ENCODE data around the gene SCNN1B. TPM values are rescaled to one million over a fixed set of nuclear protein-coding genes. Genes with fewer than 3 reads are reported as not detected.
A peak's percentile ranks its signal among the peaks of the same experiment; 100 is the strongest.

SCNN1B gene
- total RNA-seq, 1 donor from 2014 or later = 50.3 TPM

DNA sequence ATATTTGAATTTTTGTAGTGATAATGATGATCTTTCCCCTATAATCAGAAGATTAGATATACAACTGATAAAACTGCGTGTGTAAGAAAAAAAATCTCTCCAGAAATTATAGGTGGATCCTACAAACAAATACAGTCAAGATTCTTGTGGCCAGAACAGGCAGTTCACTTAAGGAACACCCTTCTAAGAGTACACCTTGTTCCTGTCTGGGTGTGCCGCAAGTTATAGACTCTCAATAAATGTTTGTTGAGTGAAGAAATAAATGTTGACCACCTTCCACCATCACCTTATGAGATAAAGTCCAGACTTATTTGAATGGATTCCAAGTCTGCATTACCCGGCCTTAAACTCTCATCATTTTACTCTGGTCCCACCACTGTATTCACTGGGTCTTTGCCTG, 45.7 kb upstream of the SCNN1B start:
- H3K4me3 ChIP-seq = no peak overlapping the region
- H3K4me1 ChIP-seq = no peaks in the 10 kb centered on the region
- H3K27ac ChIP-seq = no peak overlapping the region
- TF ChIP-seq, protein P1, sequence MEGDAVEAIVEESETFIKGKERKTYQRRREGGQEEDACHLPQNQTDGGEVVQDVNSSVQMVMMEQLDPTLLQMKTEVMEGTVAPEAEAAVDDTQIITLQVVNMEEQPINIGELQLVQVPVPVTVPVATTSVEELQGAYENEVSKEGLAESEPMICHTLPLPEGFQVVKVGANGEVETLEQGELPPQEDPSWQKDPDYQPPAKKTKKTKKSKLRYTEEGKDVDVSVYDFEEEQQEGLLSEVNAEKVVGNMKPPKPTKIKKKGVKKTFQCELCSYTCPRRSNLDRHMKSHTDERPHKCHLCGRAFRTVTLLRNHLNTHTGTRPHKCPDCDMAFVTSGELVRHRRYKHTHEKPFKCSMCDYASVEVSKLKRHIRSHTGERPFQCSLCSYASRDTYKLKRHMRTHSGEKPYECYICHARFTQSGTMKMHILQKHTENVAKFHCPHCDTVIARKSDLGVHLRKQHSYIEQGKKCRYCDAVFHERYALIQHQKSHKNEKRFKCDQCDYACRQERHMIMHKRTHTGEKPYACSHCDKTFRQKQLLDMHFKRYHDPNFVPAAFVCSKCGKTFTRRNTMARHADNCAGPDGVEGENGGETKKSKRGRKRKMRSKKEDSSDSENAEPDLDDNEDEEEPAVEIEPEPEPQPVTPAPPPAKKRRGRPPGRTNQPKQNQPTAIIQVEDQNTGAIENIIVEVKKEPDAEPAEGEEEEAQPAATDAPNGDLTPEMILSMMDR (IDR thresholded peaks at IDR 0.05) = no peak
- intact Hi-C loops (cut with DNase I) = no loop called here
- no peaks in the 10 kb centered on the region for H3K36me3 ChIP-seq
- no peak for DNase-seq
- H3K27me3 ChIP-seq = no peaks in the 10 kb centered on the region
- ATAC-seq = peak; percentile 27
- no peaks in the 10 kb centered on the region for H3K9me3 ChIP-seq

GRCh38 chr16:23257682-23258081, 44.4 kb upstream of the SCNN1B start:
- Histone ChIP-seq H3K27me3 (no peaks in the 10 kb centered on the region), H3K27ac (no peak overlapping the region), H3K4me1 (no peaks in the 10 kb centered on the region), H3K36me3 (no peaks in the 10 kb centered on the region), H3K4me3 (no peak overlapping the region), H3K9me3 (no peaks in the 10 kb centered on the region)
- DNase-seq (no peak), ATAC-seq (no peak)
- intact Hi-C loops (cut with DNase I) = no loop called here
- TF ChIP-seq, protein P1 (IDR thresholded peaks at IDR 0.05) = no peak

DNA sequence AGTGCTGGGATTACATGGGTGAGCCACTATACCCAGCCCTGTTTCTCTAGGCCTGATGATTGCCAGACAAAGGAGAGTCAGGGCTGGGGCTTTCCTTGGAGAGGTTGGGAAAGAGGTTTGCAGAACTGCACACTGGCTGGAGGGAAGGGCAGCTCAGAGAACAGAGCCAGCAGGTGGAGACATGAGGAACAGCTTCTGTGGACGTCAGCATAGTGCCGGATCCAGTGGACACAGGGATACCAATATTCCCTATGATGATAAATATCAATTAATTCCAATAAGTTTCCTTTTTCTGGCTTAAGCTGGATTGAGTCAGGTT, 43.2 kb upstream of the SCNN1B start:
- H3K4me3 ChIP-seq = no peak overlapping the region
- TF ChIP-seq, protein P1 (IDR thresholded peaks at IDR 0.05) = no peak
- no peak overlapping the region for H3K27ac ChIP-seq
- intact Hi-C loops (cut with DNase I) = no loop called here
- ATAC-seq (peak; percentile 29), DNase-seq (no peak)
- H3K36me3 ChIP-seq = no peaks in the 10 kb centered on the region
- no peaks in the 10 kb centered on the region for H3K4me1 ChIP-seq
- H3K27me3 ChIP-seq = no peaks in the 10 kb centered on the region
- no peaks in the 10 kb centered on the region for H3K9me3 ChIP-seq

DNA sequence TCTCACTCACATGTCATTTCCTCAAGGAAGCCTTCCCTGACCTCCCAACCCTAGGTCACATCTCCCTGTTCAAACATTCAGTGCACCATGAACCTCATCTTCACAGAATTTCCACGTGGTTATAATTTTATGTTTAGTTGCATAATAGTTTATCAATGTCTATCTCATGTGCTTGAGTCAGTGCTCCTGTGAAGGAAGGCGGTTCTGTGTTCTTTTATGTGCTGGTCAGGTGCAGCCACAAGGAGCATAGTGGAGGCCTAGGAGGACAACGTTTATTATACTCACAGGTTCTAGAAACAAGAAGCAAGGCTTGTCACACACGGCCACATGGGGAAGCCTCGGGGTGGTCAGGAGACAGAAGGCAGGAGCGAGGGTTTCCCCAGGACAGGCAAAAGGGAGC, 34.5 kb upstream of the SCNN1B start:
- H3K4me3 ChIP-seq = no peak overlapping the region

GRCh38 chr16:23268561-23268960, 33.5 kb upstream of the SCNN1B start:
- intact Hi-C loops (cut with DNase I) = no loop called here
- ATAC-seq = no peak
- no peaks in the 10 kb centered on the region for H3K4me1 ChIP-seq
- TF ChIP-seq, protein P1 (IDR thresholded peaks at IDR 0.05) = no peak
- H3K9me3 ChIP-seq = no peaks in the 10 kb centered on the region
- DNase-seq = no peak
- no peak overlapping the region for H3K27ac ChIP-seq
- no peaks in the 10 kb centered on the region for H3K27me3 ChIP-seq
- no peaks in the 10 kb centered on the region for H3K36me3 ChIP-seq
- no peak overlapping the region for H3K4me3 ChIP-seq

More for the DNA sequence above, 34.5 kb upstream of the SCNN1B start:
- no peaks in the 10 kb centered on the region for H3K4me1 ChIP-seq
- H3K27me3 ChIP-seq = no peaks in the 10 kb centered on the region
- TF ChIP-seq, protein P1 (IDR thresholded peaks at IDR 0.05) = no peak
- DNase-seq (no peak), ATAC-seq (no peak)
- no peaks in the 10 kb centered on the region for H3K36me3 ChIP-seq
- no peaks in the 10 kb centered on the region for H3K9me3 ChIP-seq
- H3K27ac ChIP-seq = no peak overlapping the region
- intact Hi-C loops (cut with DNase I) = no loop called here

- Histone ChIP-seq H3K4me1 (no peaks in the 10 kb centered on the region), H3K4me3 (no peak overlapping the region), H3K9me3 (no peaks in the 10 kb centered on the region), H3K27me3 (no peaks in the 10 kb centered on the region), H3K27ac (no peak overlapping the region), H3K36me3 (no peaks in the 10 kb centered on the region)
- ATAC-seq (peak; percentile 25), DNase-seq (no peak)
- TF ChIP-seq, protein P1 (IDR thresholded peaks at IDR 0.05) = no peak
- intact Hi-C loops (cut with DNase I) = no loop called here
Measured at GRCh38 chr16:23269248-23269953, 32.7 kb upstream of the SCNN1B start.
